H1 (cell line): ENCODE measurements around the gene OR4C15. TPM values are rescaled to one million over a fixed set of nuclear protein-coding genes. Genes with fewer than 3 reads are reported as not detected.

ENCODE experiments used
- FOSL1 ChIP-seq: IDR thresholded peaks from 2 replicates; pipeline ENCODE4 v1.6.1; 2011; ENCODE audit warnings: mild to moderate bottlenecking, low read depth, low read length, moderate library complexity; ENCODE audit not compliant: insufficient read depth
- polyA plus RNA-seq, 7 experiments: library from polyadenylated mRNA; depleted of rRNA in 3 of 7; stranded (reverse) in 5 of 7; unstranded in 2 of 7; fragments of >200 nt in 5 of 7; fragments of 200-250 nt in 2 of 7; gene quantifications; 1 replicate in 5 of 7; 2 replicates in 1 of 7; 4 replicates in 1 of 7; pipeline versions ENCODE4 v1.2.1 to v1.2.3, GENCODE V29; 2011 to 2013; ENCODE audit warnings: missing spikeins in 2 of 7, mixed read lengths in 2 of 7
- total RNA-seq: library from RNA; stranded (reverse); fragmentation: NEBNext Ultra II Directional; extraction: Animal tissue kit (Norgen Biotek cat#: 25700); gene quantifications from 2 replicates; pipeline ENCODE4 v1.2.1, GENCODE V29; 2021

OR4C15 gene
- total and polyA plus RNA-seq, 2 of the 8 experiments (the other 6 are each of a cell fraction or from before 2014, with no cell fraction given), result not detected

GRCh38 chr11:55572548-55572947 lies 18.3 kb downstream of the OR4C15 start (continued):
- no peak for TF ChIP-seq FOSL1

Other genes starting within 250 kb of the OR4C15 start
- not detected in 2 replicates for gene OR4A16, start 211.3 kb upstream of the OR4C15 start, total RNA-seq
- gene OR4A16, start 211.3 kb upstream of the OR4C15 start, polyA plus RNA-seq (2011; rRNA removed), result not detected in 2 replicates
- gene OR4A15, start 186.5 kb upstream of the OR4C15 start, total RNA-seq, result not detected in 2 replicates
- not detected in 2 replicates for gene OR4A15, start 186.5 kb upstream of the OR4C15 start, polyA plus RNA-seq (2011; rRNA removed)
- gene OR4C16, start 17.7 kb downstream of the OR4C15 start, total RNA-seq, result not detected in 2 replicates
- gene OR4C16, start 17.7 kb downstream of the OR4C15 start, polyA plus RNA-seq (2011; rRNA removed), result not detected in 2 replicates
- not detected in 2 replicates for gene OR4C11, start 53.2 kb downstream of the OR4C15 start, total RNA-seq
- gene OR4C11, start 53.2 kb downstream of the OR4C15 start, polyA plus RNA-seq (2011; rRNA removed), result not detected in 2 replicates
- not detected in 2 replicates for gene OR4P4, start 80.6 kb downstream of the OR4C15 start, total RNA-seq
- gene OR4P4, start 80.6 kb downstream of the OR4C15 start, polyA plus RNA-seq (2011; rRNA removed), result not detected in 2 replicates
- not detected in 2 replicates for gene OR4S2, start 93.9 kb downstream of the OR4C15 start, total RNA-seq
- not detected in 2 replicates for gene OR4S2, start 93.9 kb downstream of the OR4C15 start, polyA plus RNA-seq (2011; rRNA removed)
- not detected in 2 replicates for gene OR4C6, start 107.7 kb downstream of the OR4C15 start, total RNA-seq
- gene OR4C6, start 107.7 kb downstream of the OR4C15 start, polyA plus RNA-seq (2011; rRNA removed), result not detected in 2 replicates
- gene OR5D13, start 219.0 kb downstream of the OR4C15 start, total RNA-seq, result not detected in 2 replicates
- not detected in 2 replicates for gene OR5D13, start 219.0 kb downstream of the OR4C15 start, polyA plus RNA-seq (2011; rRNA removed)
- gene OR5D14, start 241.1 kb downstream of the OR4C15 start, total RNA-seq, result not detected in 2 replicates
- gene OR5D14, start 241.1 kb downstream of the OR4C15 start, polyA plus RNA-seq (2011; rRNA removed), result not detected in 2 replicates